Bronchial smooth muscle cell (primary cell): ENCODE results near the gene USF3. TPM values are rescaled to one million over a fixed set of nuclear protein-coding genes. Genes with fewer than 3 reads are reported as not detected.

Source experiments
- total RNA-seq: library from RNA; depleted of rRNA; stranded (reverse); fragments of >200 nt; gene quantifications from 2 replicates; pipeline ENCODE4 v1.2.1, GENCODE V29; 2014

USF3 gene, protein sequence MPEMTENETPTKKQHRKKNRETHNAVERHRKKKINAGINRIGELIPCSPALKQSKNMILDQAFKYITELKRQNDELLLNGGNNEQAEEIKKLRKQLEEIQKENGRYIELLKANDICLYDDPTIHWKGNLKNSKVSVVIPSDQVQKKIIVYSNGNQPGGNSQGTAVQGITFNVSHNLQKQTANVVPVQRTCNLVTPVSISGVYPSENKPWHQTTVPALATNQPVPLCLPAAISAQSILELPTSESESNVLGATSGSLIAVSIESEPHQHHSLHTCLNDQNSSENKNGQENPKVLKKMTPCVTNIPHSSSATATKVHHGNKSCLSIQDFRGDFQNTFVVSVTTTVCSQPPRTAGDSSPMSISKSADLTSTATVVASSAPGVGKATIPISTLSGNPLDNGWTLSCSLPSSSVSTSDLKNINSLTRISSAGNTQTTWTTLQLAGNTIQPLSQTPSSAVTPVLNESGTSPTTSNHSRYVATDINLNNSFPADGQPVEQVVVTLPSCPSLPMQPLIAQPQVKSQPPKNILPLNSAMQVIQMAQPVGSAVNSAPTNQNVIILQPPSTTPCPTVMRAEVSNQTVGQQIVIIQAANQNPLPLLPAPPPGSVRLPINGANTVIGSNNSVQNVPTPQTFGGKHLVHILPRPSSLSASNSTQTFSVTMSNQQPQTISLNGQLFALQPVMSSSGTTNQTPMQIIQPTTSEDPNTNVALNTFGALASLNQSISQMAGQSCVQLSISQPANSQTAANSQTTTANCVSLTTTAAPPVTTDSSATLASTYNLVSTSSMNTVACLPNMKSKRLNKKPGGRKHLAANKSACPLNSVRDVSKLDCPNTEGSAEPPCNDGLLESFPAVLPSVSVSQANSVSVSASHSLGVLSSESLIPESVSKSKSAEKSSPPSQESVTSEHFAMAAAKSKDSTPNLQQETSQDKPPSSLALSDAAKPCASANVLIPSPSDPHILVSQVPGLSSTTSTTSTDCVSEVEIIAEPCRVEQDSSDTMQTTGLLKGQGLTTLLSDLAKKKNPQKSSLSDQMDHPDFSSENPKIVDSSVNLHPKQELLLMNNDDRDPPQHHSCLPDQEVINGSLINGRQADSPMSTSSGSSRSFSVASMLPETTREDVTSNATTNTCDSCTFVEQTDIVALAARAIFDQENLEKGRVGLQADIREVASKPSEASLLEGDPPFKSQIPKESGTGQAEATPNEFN (N-terminal part only)
- 4.1 and 4.4 TPM in 2 replicates for total RNA-seq

DNA sequence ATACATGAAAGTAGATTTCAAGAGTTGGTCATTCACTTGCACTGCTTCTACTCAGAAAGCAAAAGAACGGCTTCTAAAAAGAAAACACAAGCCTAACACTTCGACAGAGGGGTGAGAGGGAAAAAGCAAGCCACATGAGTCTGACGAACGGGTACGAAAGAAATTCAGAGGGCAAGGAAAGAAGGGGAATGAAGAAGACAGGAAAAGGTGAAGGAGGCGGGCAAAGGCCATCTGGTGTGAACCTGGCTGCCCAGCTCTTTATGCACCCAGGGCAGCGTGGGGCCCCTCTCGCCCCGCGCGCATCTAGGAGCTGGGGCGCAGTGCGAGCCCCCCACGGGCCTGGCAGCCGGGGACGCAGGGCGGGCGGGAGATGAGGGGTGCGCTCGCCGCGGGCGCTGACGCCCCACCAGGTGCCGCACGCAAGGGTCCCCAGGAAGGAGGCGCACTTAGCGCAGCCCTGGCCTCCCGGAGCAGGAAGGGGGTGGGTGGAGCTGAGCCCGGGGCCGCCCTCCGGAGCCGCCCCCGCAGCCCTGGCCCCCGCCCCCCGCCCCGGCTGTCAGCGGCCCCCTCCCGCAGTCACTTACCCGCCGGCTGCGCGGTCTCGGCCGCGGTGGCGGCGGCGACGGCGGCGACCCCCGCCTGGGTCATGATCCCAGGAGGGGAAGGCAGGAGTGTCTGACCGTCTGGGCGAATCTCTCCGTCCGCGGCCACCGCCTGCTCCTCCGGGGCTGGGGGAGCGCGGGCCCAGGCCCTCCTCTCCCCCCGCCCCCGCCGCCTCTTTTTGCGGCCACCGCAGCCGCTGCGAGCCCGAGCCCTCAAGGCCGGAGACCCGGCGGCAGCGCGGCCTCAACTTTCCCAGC, at the start of gene USF3:
USF3 (minus strand) TSS at position 857 of the 860 bp plus-strand sequence. CDS start 21,764 bp downstream, outside the sequence.

DNA sequence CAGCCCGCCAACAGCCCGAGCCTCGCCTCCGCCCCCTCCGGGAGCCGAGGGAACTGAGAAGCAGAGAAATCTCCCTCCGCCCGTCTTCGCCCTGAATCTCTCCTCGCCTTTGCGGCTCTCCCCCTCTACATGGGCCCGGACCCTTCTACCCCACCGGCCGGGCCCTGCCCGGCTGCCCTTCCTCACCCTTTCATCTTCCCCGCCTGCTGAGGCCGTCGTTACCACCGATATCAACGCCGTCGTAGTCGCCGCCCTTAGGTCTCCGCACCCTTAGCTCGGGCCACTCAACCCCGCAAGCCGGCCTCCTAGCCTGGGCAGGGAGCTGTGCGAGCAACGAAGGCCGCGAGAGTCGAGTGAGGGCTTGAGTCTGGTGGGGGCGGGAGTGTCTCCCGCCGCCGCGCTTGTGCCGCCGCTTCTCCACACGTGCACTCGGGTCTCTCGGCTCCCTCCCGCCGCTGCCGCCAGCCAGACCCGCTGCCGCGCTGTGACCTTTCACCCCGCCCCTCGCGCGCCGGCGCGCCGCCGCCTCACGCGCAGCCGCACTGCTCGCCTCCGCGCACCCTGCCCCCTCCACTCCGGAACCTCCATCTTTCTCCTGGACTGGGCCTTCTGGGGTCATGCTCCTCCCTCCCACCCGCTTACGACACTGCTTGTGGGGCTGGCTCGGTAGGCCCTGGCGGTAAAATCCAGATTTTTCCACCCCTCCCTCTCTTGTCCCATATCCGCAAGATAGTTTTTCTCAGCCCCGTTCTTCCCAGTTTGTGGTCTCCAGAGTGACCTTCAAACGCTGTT, 49.5 kb upstream of the USF3 start, which contains the start of gene NAA50:
NAA50 (minus strand) TSS at position 494 of the 792 bp plus-strand sequence; CDS start at position 194, 300 bp downstream.

Other genes starting within 250 kb of the USF3 start
- gene SPICE1, start 181.5 kb downstream of the USF3 start, total RNA-seq, result 8.2 and 8.8 TPM in 2 replicates
- gene SIDT1, start 164.1 kb downstream of the USF3 start, total RNA-seq, result not detected in 2 replicates
- gene NAA50, start 49.6 kb upstream of the USF3 start, total RNA-seq, result 129 and 149 TPM in 2 replicates
- gene ATP6V1A, start 50.4 kb upstream of the USF3 start, total RNA-seq, result 61.8 and 79.1 TPM in 2 replicates
- 4.9 and 6.8 TPM in 2 replicates for gene GRAMD1C, start 142.1 kb upstream of the USF3 start, total RNA-seq